Measurements from ENCODE around the gene COBL. TPM values are rescaled to one million over a fixed set of nuclear protein-coding genes. Genes with fewer than 3 reads are reported as not detected.

COBL gene
- polyA plus RNA-seq, 3 donors = 16.8 to 23.3 (median 21.4) TPM

GRCh38 chr7:51090411-51090810 lies 226.2 kb downstream of the COBL start:
- no peak for DNase-seq (ENCODE audit: low read depth in 3 of 3, low spot score in 2 of 3)

GRCh38 chr7:51085034-51085692 lies 231.4 kb downstream of the COBL start:
- DNase-seq (ENCODE audit: low read depth in 3 of 3, low spot score in 2 of 3) = no peak

DNA sequence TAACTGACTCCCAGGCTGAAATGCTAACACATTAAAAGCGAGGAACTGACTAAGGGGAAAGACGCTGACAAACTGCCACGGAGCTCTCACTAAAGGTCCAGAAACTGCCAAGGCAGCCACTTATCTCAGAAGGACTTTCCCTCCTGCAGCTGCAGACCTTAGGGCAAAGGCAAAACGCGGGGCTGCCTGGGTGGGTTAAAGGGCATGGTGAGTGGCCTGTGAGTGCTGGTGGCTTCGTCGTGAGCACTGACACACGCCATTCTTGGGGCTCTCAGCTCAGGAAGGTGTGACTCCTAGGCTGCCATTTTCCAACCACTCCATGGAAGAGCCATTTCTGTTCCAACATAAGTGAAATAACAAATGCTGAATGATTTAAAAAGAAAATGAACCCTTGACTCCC lies 232.5 kb downstream of the COBL start:
- DNase-seq (ENCODE audit: low read depth in 3 of 3, low spot score in 2 of 3) = no peak

GRCh38 chr7:51082940-51083533 lies 233.6 kb downstream of the COBL start:
- DNase-seq (ENCODE audit: low read depth in 3 of 3, low spot score in 2 of 3) = no peak

DNA sequence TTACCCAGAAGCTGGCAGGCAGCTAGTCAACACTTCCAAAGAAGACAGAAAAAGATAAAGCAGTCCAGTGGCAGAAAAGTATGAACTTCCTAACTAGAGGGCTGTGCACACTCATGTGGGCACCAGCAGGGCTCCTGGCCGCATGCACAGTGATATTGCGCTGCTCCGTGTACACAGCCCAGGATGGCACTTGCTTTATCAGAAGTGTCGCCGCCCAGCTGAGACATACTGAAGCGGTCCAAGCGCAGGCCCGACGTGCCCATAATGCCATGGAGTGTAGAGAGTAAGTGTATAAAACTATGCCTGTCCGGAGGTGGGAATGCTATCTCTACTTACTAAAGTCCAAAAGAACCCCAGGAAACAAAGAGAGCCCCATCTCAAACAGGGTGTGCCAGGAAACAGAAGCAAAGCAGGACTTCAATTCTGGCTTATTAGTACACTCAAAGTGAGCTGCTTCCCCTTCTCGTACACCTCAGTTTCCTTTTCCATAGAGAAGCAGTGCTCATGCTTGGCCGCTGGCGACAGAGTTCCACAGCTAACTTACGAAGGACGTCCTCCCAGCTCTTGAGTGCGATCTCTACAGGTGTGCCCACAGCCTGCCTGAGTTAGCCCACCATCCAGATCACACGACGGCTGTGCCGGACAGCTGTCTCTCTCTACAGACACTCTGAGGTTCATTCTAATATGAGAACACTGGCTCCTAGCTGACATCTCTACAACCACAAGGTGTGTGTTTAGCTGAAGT lies 234.3 kb downstream of the COBL start:
- no peak for DNase-seq (ENCODE audit: low read depth in 3 of 3, low spot score in 2 of 3)

DNA sequence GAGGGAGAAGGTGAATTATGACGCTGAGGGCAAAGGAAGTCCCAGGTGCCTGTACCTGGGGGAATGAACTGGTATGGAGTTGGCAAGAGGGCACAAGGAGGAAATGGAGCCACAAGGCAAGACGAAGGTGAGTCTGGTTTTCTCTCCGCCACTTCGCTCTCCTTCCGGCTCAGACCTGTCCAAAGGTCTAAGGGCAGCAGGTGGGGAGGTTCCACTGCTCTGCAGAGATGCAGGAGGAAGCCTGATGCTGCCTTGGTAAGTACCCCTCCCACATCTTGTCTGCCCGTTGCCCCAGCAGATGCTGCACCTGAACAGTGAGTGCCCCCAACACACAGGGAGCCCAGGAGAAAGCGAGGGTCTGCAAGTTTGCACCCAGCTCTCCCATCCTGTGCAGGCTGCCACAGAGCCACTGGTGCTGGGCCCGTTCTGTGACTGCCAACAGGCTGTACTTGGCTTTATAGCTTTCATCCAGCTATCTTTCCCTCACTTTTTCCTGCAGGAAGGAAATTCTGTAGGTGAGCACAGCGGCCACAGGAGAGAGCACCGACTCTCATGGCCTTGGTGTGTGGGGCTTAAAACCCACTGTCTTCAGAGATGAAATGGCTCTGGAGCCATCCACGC lies 235.2 kb downstream of the COBL start:
- no peak for DNase-seq (ENCODE audit: low read depth in 3 of 3, low spot score in 2 of 3)

- no peak for DNase-seq (ENCODE audit: low read depth in 3 of 3, low spot score in 2 of 3)
Measured at GRCh38 chr7:51080622-51081269, 235.9 kb downstream of the COBL start.

GRCh38 chr7:51080216-51080615 lies 236.4 kb downstream of the COBL start:
- DNase-seq (ENCODE audit: low read depth in 3 of 3, low spot score in 2 of 3) = no peak

DNA sequence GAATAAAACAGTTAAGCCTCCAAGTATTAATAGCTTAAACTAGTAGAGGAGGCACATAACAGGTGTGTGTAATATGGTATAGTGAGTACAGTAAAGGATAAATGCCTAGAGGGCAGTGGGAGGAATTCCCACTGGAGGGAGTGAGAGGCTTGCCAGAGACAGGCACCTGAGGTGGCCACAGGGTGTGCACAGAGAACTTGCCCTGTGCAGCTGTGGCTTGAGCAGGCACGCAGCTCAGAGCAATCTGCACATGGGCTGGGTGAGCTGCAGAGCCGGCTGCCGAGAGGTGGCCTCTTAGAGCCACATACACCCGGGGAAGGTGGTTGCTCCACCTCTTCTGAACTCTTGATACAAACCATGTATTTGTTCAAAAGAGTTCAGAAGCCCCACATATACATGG lies 237.1 kb downstream of the COBL start:
- DNase-seq (ENCODE audit: low read depth in 3 of 3, low spot score in 2 of 3) = no peak

GRCh38 chr7:51078653-51079052 lies 238.0 kb downstream of the COBL start:
- no peak for DNase-seq (ENCODE audit: low read depth in 3 of 3, low spot score in 2 of 3)

DNA sequence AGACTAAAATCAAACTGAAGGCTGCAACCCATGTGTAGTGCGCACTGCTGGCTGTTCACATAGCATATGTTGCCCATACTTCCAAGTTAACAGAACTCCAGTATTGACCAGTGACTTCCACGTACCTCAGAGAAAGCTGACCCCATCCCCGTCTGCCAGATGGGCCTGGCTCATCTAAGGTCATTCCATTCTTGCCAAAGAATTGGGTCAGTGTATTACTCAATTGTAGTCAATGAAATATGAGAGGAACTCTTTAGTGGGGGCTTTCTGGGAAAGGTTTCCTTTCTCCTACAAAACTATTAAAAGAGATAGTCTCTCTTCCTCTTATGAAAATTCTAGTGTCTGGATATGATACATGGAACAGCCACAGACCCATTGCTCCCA lies 238.6 kb downstream of the COBL start:
- no peak for DNase-seq (ENCODE audit: low read depth in 3 of 3, low spot score in 2 of 3)

DNA sequence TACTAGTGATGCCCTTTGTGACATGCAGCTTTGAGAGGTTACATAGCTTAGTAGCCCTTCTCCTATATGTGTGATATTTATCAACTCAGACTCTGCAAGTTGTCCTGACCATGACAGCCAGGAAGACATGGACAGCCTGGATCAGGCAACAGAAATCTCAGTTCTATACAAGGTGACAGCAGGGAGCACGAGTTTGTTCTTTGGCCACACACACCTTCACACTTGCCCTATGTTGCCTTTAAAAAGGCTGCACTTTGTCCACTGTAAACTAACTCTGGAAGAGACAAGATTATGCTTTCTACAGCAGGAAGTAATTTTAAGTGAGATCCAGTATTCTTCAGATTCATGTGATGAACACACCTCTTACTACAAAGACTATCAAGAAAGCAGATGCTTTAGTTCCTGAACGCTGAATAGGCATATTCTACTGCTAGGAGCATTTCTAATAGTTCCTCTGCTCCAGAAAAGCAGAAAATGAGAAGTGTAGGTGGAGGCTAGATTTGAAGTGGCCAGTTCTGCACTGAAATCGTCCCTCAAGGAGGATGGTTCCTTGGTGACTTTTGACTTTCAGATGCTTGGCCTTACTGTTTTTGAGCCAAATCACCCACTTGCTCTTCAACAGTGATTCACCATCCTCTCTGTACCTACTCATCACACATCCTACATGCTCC lies 239.2 kb downstream of the COBL start:
- DNase-seq (ENCODE audit: low read depth in 3 of 3, low spot score in 2 of 3) = no peak

GRCh38 chr7:51075681-51076580 lies 240.7 kb downstream of the COBL start:
- DNase-seq (ENCODE audit: low read depth in 3 of 3, low spot score in 2 of 3) = no peak

GRCh38 chr7:51073171-51073570 lies 243.4 kb downstream of the COBL start:
- DNase-seq (ENCODE audit: low read depth in 3 of 3, low spot score in 2 of 3) = no peak

GRCh38 chr7:51072281-51072680 lies 244.3 kb downstream of the COBL start:
- DNase-seq (ENCODE audit: low read depth in 3 of 3, low spot score in 2 of 3) = no peak

- DNase-seq (ENCODE audit: low read depth in 3 of 3, low spot score in 2 of 3) = no peak
Measured at GRCh38 chr7:51071427-51071826, 245.2 kb downstream of the COBL start.

DNA sequence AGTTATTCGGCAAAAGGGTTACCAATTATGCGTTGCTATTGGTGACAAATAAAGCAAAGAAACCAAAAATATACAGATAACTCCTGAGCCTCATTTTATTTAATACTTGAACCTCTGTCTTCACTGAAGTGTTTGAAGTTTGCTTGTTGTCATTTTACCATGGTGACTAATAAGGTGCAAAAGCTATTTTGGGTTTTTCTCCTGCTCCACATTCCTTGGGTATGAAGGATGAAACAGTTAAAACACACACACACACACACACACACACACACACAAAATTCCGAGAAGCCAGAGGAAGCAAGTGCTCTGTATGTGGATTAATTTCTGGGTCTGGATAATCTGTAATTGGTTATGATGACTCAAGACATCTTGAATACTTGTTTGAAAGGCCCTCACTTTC lies 246.5 kb downstream of the COBL start:
- no peak for DNase-seq (ENCODE audit: low read depth in 3 of 3, low spot score in 2 of 3)

DNA sequence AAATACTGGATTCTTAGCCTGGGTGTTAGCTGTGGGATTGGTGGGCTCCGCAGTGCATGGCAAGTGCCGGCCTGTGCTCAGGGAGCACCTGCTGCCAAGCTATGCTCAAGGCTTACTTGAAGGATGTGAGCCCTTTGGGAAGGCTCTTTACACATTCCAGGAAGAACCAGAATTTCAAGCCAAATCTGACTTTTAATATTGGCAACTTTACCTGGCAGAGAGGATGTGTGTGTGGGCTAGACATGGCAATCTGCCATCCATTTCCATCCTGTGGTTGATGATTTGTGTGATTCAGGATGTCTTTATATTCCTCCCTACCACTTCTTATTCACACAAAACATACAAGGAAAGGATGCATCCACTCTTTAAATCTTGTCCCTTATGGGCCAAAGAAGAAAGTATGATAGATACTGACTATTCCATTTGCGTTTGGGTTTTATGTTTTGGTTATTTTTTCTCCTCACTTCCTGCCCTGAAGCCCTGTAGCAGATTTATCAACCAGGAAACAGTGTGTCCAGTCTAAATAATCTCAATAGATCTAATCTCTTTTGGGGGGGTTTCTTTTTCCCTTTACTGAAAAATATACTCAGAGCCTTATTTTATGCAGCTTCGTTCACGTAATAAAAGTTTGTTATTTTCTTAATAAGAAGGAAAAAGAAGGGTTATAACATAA lies 247.1 kb downstream of the COBL start:
- no peak for DNase-seq (ENCODE audit: low read depth in 3 of 3, low spot score in 2 of 3)

- DNase-seq (ENCODE audit: low read depth in 3 of 3, low spot score in 2 of 3) = no peak
Measured at GRCh38 chr7:51068401-51068800, 248.2 kb downstream of the COBL start.
